ENCODE measurements around the gene PP2D1.

- TF ChIP-seq SUZ12 (IDR thresholded peaks at IDR 0.05; ENCODE audit: extremely low read depth, insufficient read depth, insufficient read length) (no peak), YY1 (IDR thresholded peaks at IDR 0.05; ENCODE audit: insufficient read depth, insufficient read length) (no peak), ZNF274 (IDR thresholded peaks at IDR 0.05; ENCODE audit: low read depth, low read length) (no peak)
These were observed 52.6 kb downstream of the PP2D1 start for GRCh38 chr3:19959505-19959904.

Measured in NT2/D1 (cell line).